IPS-11a (cell line): ENCODE data around the gene TIPRL.
"Not testable (repeated sequence)": the region's sequence is repeated elsewhere in the genome, so short reads cannot be mapped to it uniquely, and the experiment has no call there.

ENCODE experiments used
- H3K4me3 ChIP-seq: one replicate; pipeline ENCODE4 v1.5.1; 2013; ENCODE audit warnings: low read depth, low read length, control low read depth

TIPRL gene

DNA sequence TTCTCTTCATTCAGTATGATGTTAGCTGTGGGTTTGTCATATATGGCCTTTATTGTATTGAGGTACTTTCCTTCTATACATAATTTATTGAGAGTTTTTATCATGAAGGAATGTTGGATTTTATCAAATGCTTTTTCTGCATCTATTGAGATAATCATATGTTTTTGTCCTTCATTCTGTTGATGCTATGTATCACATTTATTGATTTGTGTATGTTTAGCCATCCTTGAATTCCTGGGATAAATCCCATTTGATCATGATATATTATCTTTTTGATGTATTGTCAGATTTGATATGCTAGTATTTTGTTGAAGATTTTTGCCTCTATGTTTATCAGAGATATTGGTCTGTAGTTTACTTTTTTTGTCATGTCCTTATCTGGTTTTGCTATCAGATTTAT is 21.1 kb upstream of the TIPRL start:
- H3K4me3 ChIP-seq = no peak overlapping the region

DNA sequence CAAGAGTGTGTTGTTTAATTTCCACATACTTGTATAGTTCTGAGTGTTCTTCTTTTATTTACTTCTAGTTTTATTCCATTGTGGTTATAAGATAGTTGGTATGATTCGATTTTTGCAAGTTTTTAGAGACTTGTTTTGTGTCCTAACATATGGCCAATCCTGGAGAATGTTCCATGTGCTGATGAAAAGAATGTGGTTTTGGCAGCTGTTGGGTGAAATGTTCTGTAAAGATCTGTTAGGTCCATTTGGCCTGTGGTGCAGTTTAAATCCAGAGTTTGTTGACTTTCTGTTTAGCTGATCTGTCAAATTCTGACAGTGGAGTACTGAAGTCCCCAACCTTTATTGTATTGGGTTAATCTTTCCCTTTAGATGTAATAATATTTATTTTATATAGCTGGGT is 19.5 kb upstream of the TIPRL start:
- no peak overlapping the region for H3K4me3 ChIP-seq

DNA sequence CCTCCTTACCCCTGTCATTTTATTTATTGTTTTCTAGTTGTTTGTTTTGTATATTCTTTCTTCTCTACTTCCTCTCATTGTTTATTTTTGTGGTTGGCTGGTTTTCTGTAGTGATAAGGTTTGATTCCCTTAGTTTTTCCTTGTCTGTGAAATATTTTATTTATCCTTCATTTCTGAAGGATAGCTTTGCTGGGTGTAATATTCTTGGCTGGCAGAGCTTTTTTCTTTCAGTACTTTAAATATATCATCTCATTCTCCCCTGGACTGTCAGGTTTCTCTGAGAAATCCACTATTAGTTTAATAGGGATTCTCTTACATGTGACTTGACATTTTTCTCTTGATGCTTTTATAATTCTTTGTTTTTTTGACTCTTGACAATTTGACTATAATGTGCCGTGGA is 18.8 kb upstream of the TIPRL start:
- no peak overlapping the region for H3K4me3 ChIP-seq

DNA sequence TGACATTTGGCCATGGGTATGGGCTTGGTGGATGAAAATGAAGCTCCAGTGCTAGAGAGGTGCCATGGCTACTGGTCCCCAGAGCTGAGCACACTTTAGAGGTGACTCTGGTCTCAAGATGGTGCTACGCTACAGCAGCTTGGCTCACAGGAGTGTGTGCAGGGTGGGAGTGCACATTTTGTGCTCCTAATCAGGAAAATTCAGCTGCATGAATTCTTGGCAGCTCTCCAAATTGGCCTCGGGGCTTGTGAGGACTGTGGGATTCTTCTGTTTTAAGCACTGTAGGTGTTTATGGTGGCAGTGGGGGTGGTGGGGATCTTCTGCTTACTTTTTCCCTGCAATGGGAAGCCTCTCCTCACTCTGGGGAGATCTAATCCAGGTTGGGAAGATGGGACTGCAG is 17.3 kb upstream of the TIPRL start:
- H3K4me3 ChIP-seq = no peak overlapping the region

DNA sequence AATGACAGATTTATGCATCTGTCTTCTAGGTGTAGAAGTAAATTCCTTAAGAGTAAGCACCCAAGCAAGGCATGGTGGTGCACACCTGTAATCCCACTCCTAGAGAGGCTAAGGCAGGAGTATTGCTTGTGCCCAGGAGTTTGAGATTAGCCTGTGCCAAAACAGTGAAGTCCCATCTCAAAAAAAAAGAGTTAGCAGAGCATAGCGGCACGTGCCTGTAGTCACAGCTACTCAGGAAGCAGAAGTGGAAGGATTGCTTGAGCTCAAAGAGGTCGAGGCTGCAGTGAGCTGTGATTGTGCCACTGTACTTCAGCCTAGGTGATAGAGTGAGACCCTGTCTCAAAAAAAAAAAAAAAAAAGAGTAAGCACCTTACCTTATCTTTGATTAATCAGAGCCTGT is 15.1 kb upstream of the TIPRL start:
- no peak overlapping the region for H3K4me3 ChIP-seq

DNA sequence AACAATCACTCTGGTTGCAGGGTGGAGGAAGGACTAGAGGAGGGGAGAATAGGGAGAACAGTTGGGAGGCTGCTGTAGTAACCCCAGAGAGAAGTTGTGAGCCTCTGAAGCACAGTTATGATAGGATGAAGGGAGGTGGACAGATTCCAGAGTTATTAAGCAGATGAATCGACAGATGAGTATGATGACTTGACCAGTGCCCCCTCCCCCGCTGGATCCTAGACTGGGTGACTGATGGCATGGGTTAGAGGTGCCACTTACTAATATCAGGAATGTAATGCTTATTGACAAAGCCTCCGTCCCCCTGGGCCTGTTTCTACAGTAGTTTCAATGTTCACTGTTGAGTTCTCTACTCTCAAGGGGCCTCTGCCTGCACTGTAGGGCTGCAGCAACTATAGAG is 14.0 kb upstream of the TIPRL start:
- H3K4me3 ChIP-seq = no peak overlapping the region

DNA sequence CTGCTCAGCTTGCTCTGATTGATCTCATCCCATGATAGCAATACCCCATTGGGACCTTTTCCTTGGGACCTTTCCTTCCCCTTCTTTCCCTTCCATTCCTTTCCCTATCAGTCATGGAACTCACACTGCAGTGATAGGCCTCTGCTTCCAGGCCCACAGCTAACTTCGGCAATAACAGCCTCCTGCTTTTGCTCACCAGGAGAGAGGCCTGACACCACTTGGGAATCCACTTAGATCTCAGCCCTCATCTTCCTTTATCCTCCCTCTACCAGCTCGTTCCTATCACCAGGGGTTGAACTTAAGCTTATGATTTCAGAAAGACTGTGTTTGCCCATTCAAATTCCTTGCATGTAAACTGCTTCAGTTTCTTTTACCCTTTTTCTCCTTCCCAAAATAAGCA is 11.0 kb upstream of the TIPRL start:
- H3K4me3 ChIP-seq = no peak overlapping the region

DNA sequence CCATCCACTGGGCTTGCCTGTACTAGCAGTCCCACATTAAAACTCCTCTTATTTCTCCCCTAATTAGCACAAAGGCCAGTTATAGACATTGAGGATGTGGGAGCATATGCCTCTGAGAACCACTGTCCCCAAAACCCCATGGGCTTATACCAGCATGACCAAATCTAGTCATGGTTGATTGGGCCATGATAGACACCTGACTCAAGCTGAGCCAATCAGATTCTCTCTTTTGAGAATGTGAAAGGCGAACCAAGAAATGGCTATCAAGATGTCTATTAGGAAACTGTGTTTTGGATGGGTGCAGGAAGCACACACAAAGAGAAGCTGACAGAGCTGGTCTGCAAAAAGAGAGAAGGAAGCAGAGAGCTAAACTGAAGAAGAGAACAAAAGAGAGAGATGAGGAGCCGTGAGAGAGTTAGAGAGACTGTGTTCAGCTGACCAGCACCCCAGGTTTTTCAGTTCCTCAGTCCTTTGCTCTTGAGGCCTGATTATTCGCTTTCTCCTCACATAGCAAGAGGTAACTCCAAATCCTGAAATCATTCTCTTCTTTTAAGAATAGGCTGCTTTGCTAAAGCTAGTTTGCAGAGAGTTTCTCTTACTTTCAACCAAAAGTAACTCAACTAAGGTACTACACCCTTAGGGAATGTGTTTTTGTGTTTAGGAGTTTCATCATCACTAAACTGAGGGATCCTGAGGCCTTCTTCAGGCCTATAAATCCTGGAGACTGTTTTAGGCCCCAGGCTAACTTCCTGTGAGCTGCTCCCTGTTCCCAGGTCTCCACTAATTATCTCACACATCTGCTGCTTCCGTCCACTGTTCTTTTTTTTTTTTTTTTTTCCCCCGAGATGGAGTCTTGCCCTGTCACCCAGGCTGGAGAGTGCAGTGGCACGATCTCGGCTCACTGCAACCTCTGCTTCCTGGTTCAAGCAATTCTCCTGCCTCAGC is 7.9 kb upstream of the TIPRL start:
- H3K4me3 ChIP-seq = no peak overlapping the region

DNA sequence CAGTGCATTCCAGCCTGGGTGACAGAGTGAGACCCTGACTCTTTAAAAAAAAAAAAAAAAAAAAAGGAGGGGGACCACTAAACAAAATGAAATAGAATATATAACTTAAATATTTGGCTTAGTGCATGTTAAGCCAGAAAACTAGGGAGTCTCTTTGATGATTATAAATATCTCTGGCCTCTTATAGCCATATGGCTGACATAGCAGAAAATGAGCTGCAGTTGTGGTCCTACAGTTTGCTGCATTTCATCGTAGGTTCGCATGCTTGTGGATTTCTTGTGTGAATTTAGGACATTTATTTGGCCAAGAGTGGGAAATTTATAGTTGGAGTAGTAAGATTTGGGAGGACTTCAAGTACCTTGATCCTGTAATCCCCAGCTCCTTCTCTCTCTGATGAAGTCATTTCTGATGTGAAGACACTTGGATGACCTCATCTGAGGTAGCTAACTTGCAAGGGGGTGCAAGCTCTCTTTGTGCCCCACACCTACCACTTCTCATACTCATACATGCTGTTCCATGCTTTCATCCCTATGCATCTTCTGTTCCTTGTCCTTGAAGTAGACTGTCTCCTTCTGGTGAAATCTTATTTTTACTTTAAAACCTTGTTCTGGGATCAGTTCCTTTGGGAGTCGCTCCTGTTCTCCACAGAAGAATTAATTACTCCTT is 6.4 kb upstream of the TIPRL start:
- no peak overlapping the region for H3K4me3 ChIP-seq

DNA sequence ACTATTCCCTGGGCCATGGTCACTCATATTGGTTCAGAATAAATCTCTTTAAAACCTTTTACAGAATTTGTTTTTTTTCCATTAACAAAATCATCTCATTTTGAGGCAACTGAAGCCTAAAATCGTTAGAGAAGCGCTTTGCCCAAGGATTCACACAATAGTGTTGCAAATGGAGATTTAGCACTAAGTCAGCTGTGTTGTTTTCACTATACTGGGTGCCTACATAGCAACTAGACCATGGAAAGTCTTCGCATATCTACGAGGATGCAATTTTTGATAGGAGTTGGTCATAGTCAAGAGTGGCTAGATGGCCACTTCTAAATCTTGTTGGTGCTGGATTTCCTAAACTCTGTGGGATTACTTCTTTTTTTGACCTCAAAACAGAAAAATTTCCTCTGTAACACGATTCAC is 530 bp upstream of the TIPRL start:
- H3K4me3 ChIP-seq = peak overlapping the region; percentile 14

DNA sequence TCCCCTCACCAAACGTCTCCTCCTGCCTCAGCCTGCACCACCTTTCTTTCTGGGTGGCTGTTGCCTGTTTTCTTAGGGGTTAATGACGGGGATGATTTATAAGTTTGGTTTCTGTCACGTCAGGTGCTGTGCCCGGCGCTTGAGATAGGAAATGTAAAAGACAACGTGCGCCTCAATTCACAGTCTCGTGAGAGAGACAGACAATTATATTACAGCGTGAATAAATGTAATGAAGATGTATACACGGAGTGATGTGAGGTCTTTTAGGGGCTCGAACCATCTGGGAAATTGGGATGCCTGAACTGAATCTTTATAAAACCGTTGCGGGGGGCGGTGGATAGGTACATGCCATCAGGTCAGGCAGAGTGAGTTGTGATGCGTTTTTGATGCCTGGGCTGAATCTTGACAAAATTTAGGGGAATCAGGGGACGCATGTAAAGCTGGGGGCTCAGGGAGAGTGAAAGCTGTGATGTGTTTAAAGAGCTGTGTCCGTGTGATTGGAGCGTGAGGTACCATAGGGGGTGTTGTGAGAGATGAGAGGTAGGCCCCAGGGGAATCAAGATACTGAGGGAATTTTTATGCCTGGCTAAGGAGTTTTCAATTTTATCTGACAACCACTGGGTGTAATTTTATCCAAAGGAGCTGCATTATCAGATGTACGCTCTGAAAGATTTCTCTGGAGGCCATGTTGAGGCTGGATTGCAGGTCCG is 831 bp downstream of the TIPRL start:
- peak overlapping the region; percentile 88 for H3K4me3 ChIP-seq

DNA sequence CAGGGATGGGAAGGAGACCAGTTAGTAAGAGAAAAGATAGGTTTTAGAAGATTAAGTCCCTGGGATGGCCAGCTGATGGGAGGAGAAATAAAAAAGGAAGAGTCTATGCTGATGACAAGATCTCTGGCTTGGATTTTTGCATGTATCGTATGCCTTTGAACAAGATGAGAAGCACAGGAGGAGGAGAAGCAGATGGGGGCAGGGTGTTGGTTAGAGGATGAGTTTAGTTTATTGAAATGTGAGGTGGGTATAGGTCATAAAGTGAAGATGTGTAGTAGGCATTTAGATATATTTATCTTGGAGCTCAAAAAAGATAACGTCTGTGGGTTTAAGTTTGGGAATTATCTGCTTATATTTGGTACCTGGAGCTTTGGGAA is 1.4 kb downstream of the TIPRL start:
- H3K4me3 ChIP-seq = peak overlapping the region; percentile 88

DNA sequence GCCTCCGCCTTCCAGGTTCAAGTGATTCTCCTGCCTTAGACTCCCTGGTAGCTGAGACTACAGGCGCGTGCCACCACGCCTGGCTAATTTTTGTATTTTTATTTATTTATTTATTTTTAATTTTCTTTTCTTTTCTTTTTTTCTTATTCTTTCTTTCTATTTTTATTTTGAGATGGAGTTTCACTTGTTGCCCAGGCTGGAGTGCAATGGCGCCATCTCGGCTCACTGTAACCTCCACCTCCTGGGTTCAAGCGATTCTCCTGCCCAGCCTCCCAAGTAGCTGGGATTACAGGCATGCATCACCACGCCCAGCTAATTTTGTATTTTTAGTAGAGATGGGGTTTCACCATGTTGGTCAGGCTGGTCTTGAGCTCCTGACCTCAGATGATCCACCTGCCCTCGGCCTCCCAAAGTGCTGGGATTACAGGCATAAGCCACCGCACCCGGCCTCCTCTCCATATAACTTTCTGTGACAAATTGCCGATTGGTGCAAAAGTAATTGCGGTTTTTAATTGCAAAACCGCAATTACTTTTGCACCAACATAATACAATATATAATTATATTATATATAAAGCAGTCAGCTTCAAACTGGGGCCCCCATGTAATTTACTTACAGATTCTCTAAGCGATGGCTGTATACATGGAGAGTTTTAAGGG is 2.4 kb downstream of the TIPRL start:
- H3K4me3 ChIP-seq = not testable (repeated sequence)

DNA sequence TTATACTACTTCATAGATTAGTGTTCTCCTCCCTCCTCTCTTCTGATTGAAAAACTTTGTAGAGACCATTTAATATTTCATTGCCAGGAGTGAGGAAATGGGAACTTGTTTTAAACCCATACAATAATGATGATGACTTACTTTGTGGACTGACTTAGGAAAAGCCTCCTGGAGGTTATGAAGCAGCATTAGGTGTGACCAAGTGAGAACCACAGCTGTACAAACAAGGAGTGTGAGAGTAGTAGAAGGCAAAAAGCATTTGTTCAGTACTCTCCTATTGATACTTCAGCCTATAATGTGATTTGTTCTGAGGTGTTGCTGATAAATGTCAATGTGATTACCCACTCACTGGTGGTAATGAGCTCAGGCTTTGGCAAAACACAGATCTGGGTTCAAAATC is 8.4 kb downstream of the TIPRL start:
- H3K4me3 ChIP-seq = no peak overlapping the region

DNA sequence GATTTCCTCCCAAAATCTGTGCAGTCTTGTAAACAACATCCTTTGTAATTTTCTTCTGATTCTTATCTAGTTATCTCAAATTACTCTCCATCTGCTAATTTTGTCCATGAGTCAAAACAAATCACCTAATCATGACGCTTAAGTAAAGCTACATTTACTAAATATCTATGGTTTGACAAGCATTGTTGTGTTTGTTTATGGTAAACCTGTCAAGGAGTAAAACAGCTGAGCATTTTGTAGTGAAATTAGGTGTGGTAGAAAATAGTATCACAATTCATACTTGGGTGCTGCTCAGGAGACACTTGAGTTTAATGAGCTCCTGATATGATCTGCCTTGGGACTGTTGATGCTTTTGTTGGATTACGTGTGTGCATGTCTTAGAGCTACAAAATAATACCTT is 11.6 kb downstream of the TIPRL start:
- no peak overlapping the region for H3K4me3 ChIP-seq

DNA sequence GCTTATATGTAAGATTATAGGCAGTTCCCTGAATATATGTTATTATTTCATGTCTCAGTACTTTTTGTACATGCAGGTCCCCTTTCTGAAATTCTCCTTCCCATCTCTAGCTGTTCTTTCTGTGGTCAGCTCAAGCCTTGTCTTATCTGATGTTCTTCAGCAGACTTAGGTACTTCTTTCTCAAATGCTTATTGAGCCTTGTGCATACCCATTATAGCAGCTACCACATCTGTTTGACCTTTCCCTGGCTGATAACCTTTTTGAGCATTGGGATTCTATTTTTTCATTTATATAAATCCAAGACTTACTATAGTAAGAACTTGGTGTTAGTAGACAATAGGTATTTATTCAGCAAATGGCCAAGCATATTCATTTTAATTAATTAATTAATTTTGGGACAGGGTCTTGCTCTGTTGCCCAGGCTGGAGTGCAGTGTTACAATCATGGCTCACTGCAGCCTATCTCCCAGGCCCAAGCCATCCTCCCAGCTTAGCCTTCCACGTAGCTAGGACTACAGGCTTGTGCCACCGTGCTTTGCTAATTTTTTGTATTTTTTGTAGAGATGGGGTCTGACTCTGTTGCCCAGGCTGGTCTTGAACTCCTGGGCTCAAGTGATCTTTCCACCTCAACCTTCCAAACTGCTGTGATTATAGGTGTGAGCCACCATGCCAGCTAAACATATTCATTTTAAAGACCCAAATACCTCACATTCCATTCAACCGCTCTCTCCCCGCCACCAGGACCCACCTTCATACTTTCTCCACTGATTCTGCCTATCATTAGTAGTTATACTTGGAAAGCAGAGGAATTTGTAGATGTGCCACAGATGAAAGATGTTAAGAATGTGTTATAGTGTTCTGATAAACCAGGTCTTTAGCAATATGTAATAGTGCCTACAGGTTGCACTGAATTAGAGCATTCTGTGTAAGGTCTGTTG is 16.7 kb downstream of the TIPRL start:
- H3K4me3 ChIP-seq = no peak overlapping the region

DNA sequence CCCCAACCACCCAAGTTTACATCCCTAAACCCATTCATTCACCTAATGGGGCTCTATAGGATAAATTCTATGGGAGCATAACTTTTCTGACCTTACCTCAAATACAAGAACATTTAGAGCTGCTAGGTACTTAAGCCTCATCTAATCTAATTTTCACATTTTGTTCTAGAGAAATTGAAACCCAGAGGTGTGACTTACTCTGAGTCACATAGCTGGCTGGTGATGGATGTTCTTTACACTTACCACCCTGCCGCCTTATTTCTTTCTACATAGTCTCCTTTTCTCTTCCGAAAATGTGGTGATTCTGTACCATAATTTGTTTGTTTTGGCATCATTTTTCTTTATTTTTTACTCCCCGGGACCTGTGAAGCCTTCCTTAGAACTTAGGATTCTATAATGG is 20.3 kb downstream of the TIPRL start:
- no peak overlapping the region for H3K4me3 ChIP-seq

DNA sequence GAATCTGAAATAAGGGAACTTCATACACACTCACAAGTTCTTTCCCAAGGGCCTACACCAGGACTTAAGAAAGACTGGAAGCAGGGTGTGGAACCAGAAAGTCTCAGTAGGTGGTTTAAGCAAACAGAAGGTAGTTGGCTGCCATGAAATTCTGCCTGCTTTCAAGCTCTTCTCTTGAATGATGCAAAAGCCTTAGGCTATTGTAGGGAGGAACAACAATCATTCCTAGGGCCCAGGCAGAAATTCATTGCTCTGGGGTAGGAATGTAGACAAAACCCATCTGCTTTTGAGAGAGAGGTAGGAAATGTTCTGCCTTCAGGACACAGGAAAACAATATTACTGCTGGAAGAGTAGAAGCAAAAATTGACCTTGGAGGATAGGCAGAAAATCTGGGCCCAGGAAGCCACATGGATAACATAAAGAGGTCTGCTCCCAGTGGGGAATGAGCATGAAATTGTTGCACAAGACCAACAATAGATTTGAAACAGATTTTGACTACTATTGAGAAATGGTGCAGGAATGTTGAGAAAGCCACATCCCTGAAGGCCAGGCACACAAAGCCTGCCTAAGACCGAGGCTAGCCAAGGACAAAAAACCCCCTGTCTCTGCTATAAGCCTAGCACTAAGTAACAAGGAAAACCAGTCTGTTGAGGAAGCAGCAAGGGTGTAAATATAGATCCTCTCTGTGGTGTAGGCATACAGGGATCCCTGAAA is 24.3 kb downstream of the TIPRL start:
- H3K4me3 ChIP-seq = no peak overlapping the region

DNA sequence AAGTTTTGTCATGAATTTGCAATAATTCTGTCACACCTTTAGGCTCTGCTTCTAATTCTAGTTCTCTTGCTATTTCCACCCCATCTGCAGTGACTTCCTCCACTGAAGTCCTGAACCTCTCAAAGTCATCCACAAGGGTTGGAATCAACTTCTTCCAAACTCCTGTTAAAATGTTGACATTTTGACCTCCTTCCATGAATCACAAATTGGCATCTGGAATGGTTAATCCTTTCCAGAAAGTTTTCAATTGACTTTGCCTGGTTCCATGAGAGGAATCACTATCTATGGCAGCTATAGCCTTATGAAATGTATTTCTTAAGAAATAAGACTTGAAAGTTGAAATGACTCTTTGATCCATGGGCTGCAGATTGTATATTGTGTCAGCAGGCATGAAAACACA is 27.3 kb downstream of the TIPRL start:
- H3K4me3 ChIP-seq = no peak overlapping the region

DNA sequence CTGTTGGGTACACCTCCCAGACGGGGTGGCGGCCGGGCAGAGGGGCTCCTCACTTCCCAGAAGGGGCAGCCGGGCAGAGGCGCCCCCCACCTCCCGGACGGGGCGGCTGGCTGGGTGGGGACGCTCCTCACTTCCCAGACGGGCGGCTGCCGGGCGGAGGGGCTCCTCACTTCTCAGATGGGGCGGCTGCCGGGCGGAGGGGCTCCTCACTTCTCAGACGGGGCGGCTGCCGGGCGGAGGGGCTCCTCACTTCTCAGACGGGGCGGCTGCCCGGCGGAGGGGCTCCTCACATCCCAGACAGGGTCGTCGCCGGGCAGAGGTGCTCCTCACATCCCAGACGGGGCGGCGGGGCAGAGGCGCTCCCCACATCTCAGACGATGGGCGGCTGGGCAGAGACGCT is 28.9 kb downstream of the TIPRL start:
- H3K4me3 ChIP-seq = not testable (repeated sequence)
